HG02571 (cell line): ENCODE data around the gene NR5A2.

Experiments used
- ATAC-seq: cut with Tn5 transposase; IDR thresholded peaks from one replicate; pipeline ENCODE4 v1.9.1; 2021; ENCODE audit warnings: mild to moderate bottlenecking, moderate library complexity; ENCODE audit not compliant: unreplicated experiment

NR5A2 gene

DNA sequence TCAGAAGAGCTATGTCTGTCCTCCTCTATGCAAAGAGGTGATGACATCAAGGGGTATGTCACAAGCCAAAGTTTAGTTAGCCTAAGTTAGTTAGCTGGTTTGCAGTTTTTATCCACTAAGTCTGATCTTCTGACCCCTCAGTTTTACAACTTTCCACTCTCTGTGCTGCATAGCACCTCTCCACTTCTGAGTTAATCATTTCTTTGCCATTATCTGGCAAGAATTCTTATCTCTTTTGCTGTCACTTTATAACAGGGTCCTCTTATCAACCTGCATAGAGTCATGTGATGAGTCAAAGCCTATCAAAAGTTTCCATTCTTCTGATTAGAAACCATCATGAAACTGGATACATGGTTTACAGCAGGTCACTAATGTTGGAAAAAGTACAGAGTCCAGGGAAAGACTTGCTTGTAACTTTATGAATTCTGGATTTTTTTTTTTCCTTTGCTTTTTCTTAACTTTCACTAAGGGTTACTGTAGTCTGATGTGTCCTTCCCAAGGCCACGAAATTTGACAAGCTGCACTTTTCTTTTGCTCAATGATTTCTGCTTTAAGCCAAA, at the start of gene NR5A2:
TSS of gene NR5A2 (plus strand) at position 447 of the 560 bp plus-strand sequence. CDS start 138 bp downstream, outside the sequence.
- ATAC-seq = no peak

- no peak for ATAC-seq
Observed at GRCh38 chr1:199978408-199978940, 49.0 kb upstream of the NR5A2 start.

DNA sequence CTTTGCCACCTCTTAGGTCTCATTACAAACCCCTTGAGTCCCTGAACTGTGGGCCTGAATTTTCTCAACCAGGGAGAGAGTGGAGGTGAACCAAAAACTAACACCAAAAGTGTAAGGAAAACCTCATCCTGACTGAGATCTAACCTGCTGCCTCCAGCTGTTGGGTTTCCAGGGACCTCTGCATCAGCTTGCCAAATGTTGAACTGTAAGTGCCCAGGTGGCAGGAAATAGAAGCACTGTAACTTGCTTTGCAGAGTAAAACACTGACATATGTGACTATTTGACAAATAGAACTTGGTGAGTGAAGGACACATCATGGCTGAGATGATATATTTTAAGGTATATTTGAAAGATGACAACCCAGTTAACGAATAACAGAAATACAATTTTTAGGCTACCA, 48.4 kb upstream of the NR5A2 start:
- no peak for ATAC-seq

- no peak for ATAC-seq
Observed at GRCh38 chr1:199981584-199981983, 45.9 kb upstream of the NR5A2 start.

- ATAC-seq = no peak
Observed at GRCh38 chr1:199982606-199983005, 44.9 kb upstream of the NR5A2 start.

DNA sequence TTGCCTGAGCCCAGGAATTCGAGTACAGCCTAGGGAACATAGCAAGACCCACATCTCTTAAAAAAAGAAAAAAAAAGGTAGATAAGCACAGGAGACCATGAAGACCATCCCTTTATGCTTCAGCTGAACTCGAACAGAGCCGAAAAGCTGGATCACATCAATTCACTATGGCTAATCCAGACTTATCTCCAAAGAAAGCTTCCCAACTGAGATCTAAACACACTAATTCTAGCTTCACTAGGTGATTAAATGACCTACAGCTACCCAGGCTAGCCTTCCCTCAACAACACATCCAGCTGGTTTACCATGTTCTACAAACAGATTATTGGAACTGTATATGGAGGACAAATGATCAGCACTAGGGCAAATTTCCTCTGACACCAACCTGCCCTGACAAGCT, 44.0 kb upstream of the NR5A2 start:
- ATAC-seq = no peak

DNA sequence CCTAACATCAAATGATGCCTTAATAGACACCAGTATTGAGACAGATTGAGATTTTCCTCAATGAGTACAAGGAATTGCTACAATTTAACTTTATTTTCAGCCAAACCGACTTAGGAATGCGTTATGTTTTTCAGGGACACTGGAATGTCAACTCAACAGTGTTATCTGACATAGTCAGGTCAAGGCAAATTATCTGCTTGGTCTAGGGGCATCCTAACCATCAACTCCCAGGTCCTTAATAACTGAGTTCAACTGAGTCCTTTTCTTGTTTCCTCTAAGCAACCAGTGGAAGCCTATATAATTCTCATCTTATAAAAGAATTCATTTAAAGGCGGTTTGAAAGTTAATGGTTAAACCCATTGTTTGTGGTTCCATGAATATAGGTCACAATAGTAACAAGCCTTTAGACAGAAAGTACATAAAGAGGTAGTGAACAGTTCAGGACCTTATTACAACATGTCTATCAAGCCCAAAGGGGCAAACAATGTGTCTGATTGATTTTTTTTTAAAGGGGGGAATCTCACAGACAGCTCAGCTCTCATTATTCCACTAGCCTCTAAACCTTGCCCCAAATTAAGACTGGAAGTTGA, 32.3 kb upstream of the NR5A2 start:
- no peak for ATAC-seq

- ATAC-seq = no peak
Observed at GRCh38 chr1:200005165-200005564, 22.3 kb upstream of the NR5A2 start.

GRCh38 chr1:200006711-200007110, 20.8 kb upstream of the NR5A2 start:
- ATAC-seq = no peak

- no peak for ATAC-seq
Observed at GRCh38 chr1:200015811-200016210, 11.7 kb upstream of the NR5A2 start.

GRCh38 chr1:200021577-200022238, 5.8 kb upstream of the NR5A2 start:
- no peak for ATAC-seq

DNA sequence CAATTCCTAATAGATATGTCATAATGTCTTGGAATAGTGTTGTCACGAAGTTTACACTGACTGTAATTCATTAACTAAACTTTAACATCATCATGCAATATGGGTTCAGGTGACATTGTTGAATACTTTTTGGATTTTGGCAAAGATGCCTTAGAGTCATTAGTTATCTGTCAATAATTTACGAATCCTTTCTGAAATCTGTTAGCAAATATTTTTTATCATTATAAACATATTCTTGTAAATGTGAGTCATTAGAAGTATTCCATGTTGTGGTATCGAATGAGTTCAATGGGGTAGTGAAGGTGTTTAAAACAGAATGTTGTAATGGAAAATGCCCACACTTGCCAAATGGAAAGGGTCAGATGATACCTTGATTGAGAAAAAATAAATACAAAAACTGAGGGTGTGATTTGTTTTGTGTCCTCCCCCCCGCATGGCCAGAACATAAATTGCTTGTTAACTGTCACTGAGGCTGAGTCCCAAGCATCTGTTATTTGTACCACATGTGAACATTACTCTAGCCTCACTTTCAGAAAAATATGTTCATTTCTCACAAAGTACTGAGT, 5.2 kb upstream of the NR5A2 start:
- no peak for ATAC-seq

GRCh38 chr1:200028586-200029034, 1.1 kb downstream of the NR5A2 start:
- ATAC-seq = no peak

DNA sequence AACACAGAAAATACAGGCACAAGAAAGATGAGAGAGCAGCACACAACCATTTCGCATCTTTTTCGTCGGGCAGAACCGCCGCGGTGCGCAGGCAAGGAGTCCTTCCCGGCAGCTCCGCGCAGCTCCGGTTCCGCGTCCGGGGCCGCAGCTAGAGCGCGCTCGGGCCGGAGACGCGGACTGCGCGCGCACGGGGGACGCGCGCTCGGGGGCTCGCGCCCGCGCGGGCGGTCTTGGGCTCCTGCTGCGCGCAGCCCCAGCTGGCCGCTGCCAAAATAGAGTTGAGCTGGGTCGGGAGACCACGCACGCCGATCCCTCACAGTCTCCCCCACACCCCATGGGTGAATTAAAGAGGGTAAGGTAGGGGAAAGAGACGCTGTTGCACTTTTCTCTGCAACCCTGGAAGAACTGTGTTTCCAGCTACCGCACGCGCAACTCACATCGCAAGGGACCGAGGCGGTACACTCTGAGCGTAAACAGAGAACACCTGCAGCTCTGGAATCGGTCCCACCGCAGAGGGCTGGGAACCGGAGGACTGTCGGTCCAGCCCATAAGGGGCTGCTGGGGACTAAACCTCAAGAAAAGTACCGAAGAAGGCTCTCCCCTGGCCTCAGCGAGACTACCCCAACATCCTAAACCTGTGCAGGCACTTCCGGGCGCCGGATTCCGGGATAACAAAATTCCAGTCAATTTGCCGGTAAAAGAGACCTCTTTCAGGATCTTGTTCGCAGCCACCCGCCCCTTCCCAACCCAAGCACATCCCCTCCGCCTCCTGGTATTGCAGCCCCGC, 1.7 kb downstream of the NR5A2 start:
- ATAC-seq = no peak

GRCh38 chr1:200029822-200030152, 2.3 kb downstream of the NR5A2 start:
- no peak for ATAC-seq

DNA sequence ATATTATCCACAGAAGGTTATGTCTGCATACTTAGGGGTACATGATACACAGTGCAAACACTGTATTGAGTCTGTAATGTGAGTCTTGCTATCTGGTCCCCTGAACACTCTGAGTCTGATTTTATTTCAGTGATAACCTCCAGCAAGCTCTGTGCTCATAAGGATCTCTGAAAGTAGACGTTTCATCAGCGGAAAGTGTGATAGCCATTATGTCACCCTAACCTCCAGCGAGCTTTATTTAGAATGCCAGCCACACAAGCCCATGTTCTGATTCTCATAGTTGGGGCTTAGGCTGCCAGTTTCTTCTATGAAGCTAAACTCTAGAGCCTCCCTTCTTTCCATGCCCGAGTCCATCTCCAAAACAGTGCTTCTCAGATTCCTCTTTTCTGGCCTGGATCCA, 3.3 kb downstream of the NR5A2 start:
- no peak for ATAC-seq

GRCh38 chr1:200033511-200034261, 6.2 kb downstream of the NR5A2 start:
- no peak for ATAC-seq

DNA sequence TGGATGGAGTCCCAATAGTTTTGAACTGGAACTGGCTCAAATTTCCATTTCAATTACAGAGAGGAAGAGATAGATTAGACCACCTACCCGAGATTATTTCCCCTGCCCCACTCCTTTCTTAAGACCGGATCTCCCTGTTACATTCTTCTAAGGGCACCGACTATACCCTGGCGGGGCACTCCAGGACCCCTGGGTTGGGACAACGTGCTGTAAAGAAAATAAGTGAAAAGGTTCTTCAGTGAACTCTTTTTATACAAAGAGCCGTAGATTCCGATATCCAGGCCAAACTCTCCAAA, 6.7 kb downstream of the NR5A2 start:
- no peak for ATAC-seq

DNA sequence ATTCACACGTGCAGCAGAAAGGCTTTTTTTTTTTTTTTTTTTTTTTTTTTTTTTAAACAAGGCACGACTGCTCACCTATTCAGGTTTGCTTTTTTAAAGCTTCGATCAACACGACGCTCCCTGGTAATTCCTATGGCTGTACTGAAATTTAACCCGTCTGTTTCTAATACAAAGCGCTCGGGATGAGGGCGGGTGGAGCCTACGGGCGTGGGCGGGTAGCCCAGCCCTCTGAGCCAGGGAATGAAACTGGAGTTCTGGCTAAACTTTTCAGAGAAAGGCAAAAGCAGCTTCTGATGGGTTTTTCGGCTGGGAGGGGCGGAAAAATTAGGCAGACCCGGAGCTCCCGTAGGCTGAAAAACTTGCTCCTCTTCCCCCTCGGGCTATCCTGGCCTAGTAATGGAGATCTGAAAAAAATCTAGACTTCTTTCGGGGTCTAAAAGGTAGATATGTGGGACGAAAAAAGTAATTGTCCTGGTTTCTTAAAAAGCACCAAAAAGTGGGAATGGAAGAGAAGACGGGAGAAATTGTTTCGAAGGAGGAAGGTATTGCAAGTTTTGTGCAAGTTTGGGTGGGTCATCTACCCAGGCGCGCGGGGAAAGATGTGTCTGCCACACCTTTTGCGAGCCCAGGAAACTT, 7.4 kb downstream of the NR5A2 start:
- no peak for ATAC-seq

- no peak for ATAC-seq
Observed at GRCh38 chr1:200035397-200035955, 8.0 kb downstream of the NR5A2 start.
